HEK293T (cell line): ENCODE measurements around the gene CEBPG.

Experiments
- BHLHE40 ChIP-seq: fragments of 450-650 bp; IDR thresholded peaks from 2 replicates; pipeline ENCODE4 v1.6.1; 2016; ENCODE audit warnings: mild to moderate bottlenecking, moderate library complexity, borderline replicate concordance
- FOXA1 ChIP-seq: fragments of 450-650 bp; IDR thresholded peaks from 2 replicates; pipeline ENCODE4 v1.6.1; 2016; ENCODE audit warnings: mild to moderate bottlenecking
- SP1 ChIP-seq: fragments of 450-650 bp; IDR thresholded peaks from 2 replicates; pipeline ENCODE4 v1.6.1; 2017
- TARDBP ChIP-seq: fragments of 450-650 bp; IDR thresholded peaks from 2 replicates; pipeline ENCODE4 v1.6.1; 2016
- ZNF384 ChIP-seq: fragments of 450-650 bp; IDR thresholded peaks from 2 replicates; pipeline ENCODE4 v1.6.1; 2016

GRCh38 chr19:33382982-33383381 lies 9.5 kb downstream of the CEBPG start:
- TF ChIP-seq TARDBP (no peak), ZNF384 (no peak), BHLHE40 (no peak), FOXA1 (no peak), SP1 (no peak)
